IMR-90 (cell line): Measurements from ENCODE around the gene SMTNL1. TPM values are rescaled to one million over a fixed set of nuclear protein-coding genes. Genes with fewer than 3 reads are reported as not detected.

ENCODE experiments used
- ATAC-seq: fragments of 200-7000 bp; cut with Tn5 transposase; 2 replicates; pipeline ENCODE4 v1.9.1; 2020; ENCODE audit warnings: low read depth, mild to moderate bottlenecking, moderate library complexity
- BruUV-seq: library from RNA; stranded (reverse); fragments of 400-500 nt; replicated peaks from 2 replicates; lab custom pipeline; 2021; lab: Mats Ljungman, UMichigan
- CTCF ChIA-PET: fragments of 300-600 bp; formaldehyde crosslinking; extraction: SDS; loops from one replicate; lab custom pipeline; 2021; ENCODE audit warnings: antibody characterized with exemption; lab: Yijun Ruan, JAX
- POLR2A ChIA-PET: fragments of 300-600 bp; sonication (Branson Sonifier 250); formaldehyde crosslinking; loops from one replicate; lab custom pipeline; 2022; ENCODE audit warnings: antibody characterized with exemption; ENCODE audit not compliant: unreplicated experiment; lab: Charles Lee
- DNase-seq: peaks from one replicate; pipeline ENCODE4 v3.0.0; 2013
- H2AFZ ChIP-seq: replicated peaks from 2 replicates; pipeline ENCODE3; 2013; ENCODE audit warnings: low read length, mild to moderate bottlenecking; ENCODE audit not compliant: poor library complexity
- H2AK5ac ChIP-seq: 2 replicates; pipeline ENCODE4 v1.6.1; 2013; ENCODE audit warnings: low read depth, low read length, inconsistent platforms
- H2AK9ac ChIP-seq: replicated peaks from 2 replicates; pipeline ENCODE3; 2013; ENCODE audit warnings: mild to moderate bottlenecking, low read depth, low read length, moderate library complexity; ENCODE audit not compliant: poor library complexity
- H2BK120ac ChIP-seq: 2 replicates; pipeline ENCODE4 v1.6.1; 2013; ENCODE audit warnings: low read depth, low read length, inconsistent platforms
- H2BK15ac ChIP-seq: 3 replicates; pipeline ENCODE4 v1.6.1; 2013; ENCODE audit warnings: low read depth, low read length, inconsistent platforms
- H2BK20ac ChIP-seq: 2 replicates; pipeline ENCODE4 v1.6.1; 2013; ENCODE audit warnings: low read depth, mild to moderate bottlenecking, inconsistent platforms, low read length, moderate library complexity
- H2BK5ac ChIP-seq: 2 replicates; pipeline ENCODE4 v1.6.1; 2013; ENCODE audit warnings: mild to moderate bottlenecking, low read depth, low read length, inconsistent platforms; ENCODE audit not compliant: poor library complexity, severe bottlenecking
- H3K14ac ChIP-seq: replicated peaks from 2 replicates; pipeline ENCODE4 v1.6.1; 2013; ENCODE audit warnings: low read depth, low read length, inconsistent platforms
- H3K18ac ChIP-seq: 2 replicates; pipeline ENCODE4 v1.6.1; 2013; ENCODE audit warnings: low read depth, low read length, control low read depth
- H3K23ac ChIP-seq: 2 replicates; pipeline ENCODE4 v1.6.1; 2013; ENCODE audit warnings: low read depth, low read length, inconsistent platforms
- H3K27ac ChIP-seq: 2 replicates; pipeline ENCODE4 v1.5.1; 2013; ENCODE audit warnings: mild to moderate bottlenecking, control low read depth, low read length; ENCODE audit not compliant: insufficient read depth
- H3K27me3 ChIP-seq: 2 replicates; pipeline ENCODE4 v1.6.1; 2013; ENCODE audit warnings: low read length; ENCODE audit not compliant: control insufficient read depth, insufficient read depth
- H3K36me3 ChIP-seq: 2 replicates; pipeline ENCODE4 v1.6.1; 2013; ENCODE audit warnings: low read length, mixed read lengths; ENCODE audit not compliant: control insufficient read depth, insufficient read depth
- H3K4ac ChIP-seq: 2 replicates; pipeline ENCODE4 v1.6.1; 2013; ENCODE audit warnings: low read depth, low read length, inconsistent platforms
- H3K4me1 ChIP-seq: 2 replicates; pipeline ENCODE4 v1.6.1; 2013; ENCODE audit warnings: low read length, mixed read lengths; ENCODE audit not compliant: control insufficient read depth, insufficient read depth
- H3K4me2 ChIP-seq: 2 replicates; pipeline ENCODE4 v1.6.1; 2013; ENCODE audit warnings: low read depth, mild to moderate bottlenecking, control low read depth, low read length, moderate library complexity
- H3K4me3 ChIP-seq: 2 replicates; pipeline ENCODE4 v1.5.1; 2013; ENCODE audit warnings: low read depth, mild to moderate bottlenecking, control low read depth, low read length, moderate library complexity; ENCODE audit not compliant: insufficient read depth
- H3K56ac ChIP-seq: 2 replicates; pipeline ENCODE4 v1.6.1; 2013; ENCODE audit warnings: low read length, inconsistent platforms; ENCODE audit not compliant: insufficient read depth; ENCODE audit errors: extremely low read depth
- H3K79me1 ChIP-seq, 2 experiments: 2 replicates each; pipeline ENCODE4 v1.6.1; 2013; ENCODE audit warnings: low read length in 2 of 2, inconsistent platforms in 1 of 2, low read depth in 1 of 2
- H3K9ac ChIP-seq: 2 replicates; pipeline ENCODE4 v1.6.1; 2013; ENCODE audit warnings: low read depth, low read length, control low read depth
- H3K9me1 ChIP-seq: 2 replicates; pipeline ENCODE4 v1.6.1; 2013; ENCODE audit warnings: low read length, inconsistent platforms; ENCODE audit not compliant: insufficient read depth
- H3K9me3 ChIP-seq: 2 replicates; pipeline ENCODE4 v1.6.1; 2013; ENCODE audit warnings: low read length; ENCODE audit not compliant: control insufficient read depth, insufficient read depth
- H4K20me1 ChIP-seq: 2 replicates; pipeline ENCODE4 v1.6.1; 2013; ENCODE audit warnings: low read length, inconsistent platforms; ENCODE audit not compliant: insufficient read depth
- H4K5ac ChIP-seq: 2 replicates; pipeline ENCODE4 v1.6.1; 2013; ENCODE audit warnings: mild to moderate bottlenecking, low read depth, low read length, control low read depth
- H4K8ac ChIP-seq, 2 experiments: 2 replicates each; pipeline ENCODE4 v1.6.1; 2013; ENCODE audit warnings: low read depth in 2 of 2, low read length in 2 of 2, control low read depth in 1 of 2, inconsistent platforms in 1 of 2
- H4K91ac ChIP-seq: 2 replicates; pipeline ENCODE4 v1.6.1; 2013; ENCODE audit warnings: low read depth, low read length, inconsistent platforms; ENCODE audit not compliant: insufficient read depth
- MXI1 ChIP-seq: IDR thresholded peaks from 2 replicates; pipeline ENCODE4 v1.6.1; 2012; ENCODE audit warnings: low read depth, mild to moderate bottlenecking, low read length, moderate library complexity, borderline replicate concordance
- NFE2L2 ChIP-seq: fragments of 150-350 bp; IDR thresholded peaks from 2 replicates; pipeline ENCODE4 v1.6.1; 2016; ENCODE audit warnings: low read depth, mild to moderate bottlenecking, low read length
- SMC3 ChIP-seq: fragments of 150-350 bp; IDR thresholded peaks from 2 replicates; pipeline ENCODE4 v1.6.1; 2016; ENCODE audit warnings: low read depth, mild to moderate bottlenecking, antibody characterized with exemption, low read length, moderate library complexity
- WGBS, 2 experiments: methylation state at CpG; one replicate each; pipeline versions ENCODE4 v1.1.5 to v1.1.7; 2013; ENCODE audit warnings: missing lambda C conversion rate in 2 of 2; ENCODE audit not compliant: insufficient read length in 1 of 2; ENCODE audit errors: extremely low coverage in 2 of 2; 5-methylcytosine and 5-hydroxymethylcytosine counted together
- dilution Hi-C: fragments of 300-500 bp; cut with HindIII; formaldehyde crosslinking; loops from one replicate; pipeline ENCODE4 v1.14.3; 2018; ENCODE audit warnings: low sequenced_read_pairs; ENCODE audit not compliant: unreplicated experiment
- in situ Hi-C: fragments of 300-500 bp; cut with MboI; formaldehyde crosslinking; loops from 3 replicates; pipeline ENCODE4 v1.14.3; 2019; ENCODE audit warnings: low sequenced_read_pairs, inconsistent platforms, mixed read lengths
- intact Hi-C: fragments of 100-400 bp; cut with micrococcal nuclease; formaldehyde crosslinking; loops from 2 replicates; pipeline ENCODE4 v1.10.0; 2022
- polyA plus RNA-seq, 3 experiments: library from polyadenylated mRNA; depleted of rRNA; stranded (reverse); fragments of >200 nt; gene quantifications; 2 replicates each; pipeline ENCODE4 v1.2.3, GENCODE V29; 2012; ENCODE audit warnings: low replicate concordance in 1 of 3
- total RNA-seq: library from RNA; depleted of rRNA; stranded (reverse); fragments of >200 nt; gene quantifications from 2 replicates; pipeline ENCODE4 v1.2.3, GENCODE V29; 2012
- TF ChIP-seq, protein P1 (sequence below): conservative IDR thresholded peaks from 2 replicates; pipeline ENCODE4 v1.5.1; 2012; ENCODE audit warnings: mild to moderate bottlenecking, low read depth, low read length, improper control_type of control experiment

The SMTNL1 gene
- total and polyA plus RNA-seq, 2 of the 4 experiments (the other 2 are of a cell fraction): not detected

DNA sequence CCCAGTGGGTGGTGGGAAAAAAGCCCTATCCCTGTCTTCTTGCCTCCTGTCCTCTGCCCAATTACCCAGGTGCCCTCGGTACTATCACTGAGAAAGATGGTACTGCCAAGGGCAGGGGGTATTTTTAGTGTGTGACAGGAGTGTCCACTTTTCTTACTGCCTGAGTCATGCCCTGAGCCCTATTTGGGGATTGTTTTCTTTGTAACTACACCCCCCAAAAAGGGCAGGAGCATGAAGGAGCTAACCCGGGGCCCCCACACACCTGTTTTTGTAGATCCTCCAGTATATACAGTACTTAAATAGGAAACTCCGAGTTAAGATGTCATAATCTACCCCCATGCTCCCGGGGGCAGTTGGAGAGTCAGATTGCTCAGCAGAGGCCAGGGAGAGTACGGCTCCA is 3.8 kb downstream of the SMTNL1 start:
- ChIA-PET CTCF (no interaction called here), POLR2A (no interaction called here)
- ATAC-seq: no peak
- Histone ChIP-seq H3K56ac (no peak overlapping the region), H3K4ac (no peak overlapping the region), H3K9me3 (no peaks in the 10 kb centered on the region), H2BK5ac (no peak overlapping the region), H3K9ac (no peak overlapping the region), H3K79me1 (no peaks in the 10 kb centered on the region), H3K4me2 (no peak overlapping the region), H3K18ac (no peak overlapping the region), H2BK20ac (no peak overlapping the region), H2AK5ac (no peak overlapping the region), H4K5ac (no peak overlapping the region), H3K4me3 (no peak overlapping the region), H3K27ac (no peak overlapping the region), H4K20me1 (no peaks in the 10 kb centered on the region), H2AFZ (no peak overlapping the region), H3K23ac (no peak overlapping the region), H2BK15ac (no peak overlapping the region), H3K9me1 (no peaks in the 10 kb centered on the region), H3K27me3 (peaks cover 30% of the 10 kb centered on the region), H4K8ac (no peak overlapping the region), H3K4me1 (no peaks in the 10 kb centered on the region; the same call in 1 of the 2 replicates), H2BK120ac (no peak overlapping the region), H2AK9ac (no peak overlapping the region), H3K14ac (no peak overlapping the region), H3K36me3 (no peaks in the 10 kb centered on the region), H4K91ac (no peak overlapping the region)
- WGBS, 2 experiments: 83% methylated on average over 1 of the region's 5 CpGs; no CpG with 5 or more reads in 1 of the 2 experiments
- TF ChIP-seq NFE2L2 (no peak), SMC3 (no peak), MXI1 (no peak)
- TF ChIP-seq, protein P1, sequence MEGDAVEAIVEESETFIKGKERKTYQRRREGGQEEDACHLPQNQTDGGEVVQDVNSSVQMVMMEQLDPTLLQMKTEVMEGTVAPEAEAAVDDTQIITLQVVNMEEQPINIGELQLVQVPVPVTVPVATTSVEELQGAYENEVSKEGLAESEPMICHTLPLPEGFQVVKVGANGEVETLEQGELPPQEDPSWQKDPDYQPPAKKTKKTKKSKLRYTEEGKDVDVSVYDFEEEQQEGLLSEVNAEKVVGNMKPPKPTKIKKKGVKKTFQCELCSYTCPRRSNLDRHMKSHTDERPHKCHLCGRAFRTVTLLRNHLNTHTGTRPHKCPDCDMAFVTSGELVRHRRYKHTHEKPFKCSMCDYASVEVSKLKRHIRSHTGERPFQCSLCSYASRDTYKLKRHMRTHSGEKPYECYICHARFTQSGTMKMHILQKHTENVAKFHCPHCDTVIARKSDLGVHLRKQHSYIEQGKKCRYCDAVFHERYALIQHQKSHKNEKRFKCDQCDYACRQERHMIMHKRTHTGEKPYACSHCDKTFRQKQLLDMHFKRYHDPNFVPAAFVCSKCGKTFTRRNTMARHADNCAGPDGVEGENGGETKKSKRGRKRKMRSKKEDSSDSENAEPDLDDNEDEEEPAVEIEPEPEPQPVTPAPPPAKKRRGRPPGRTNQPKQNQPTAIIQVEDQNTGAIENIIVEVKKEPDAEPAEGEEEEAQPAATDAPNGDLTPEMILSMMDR: no peak
- intact Hi-C loops: no loop called here
- DNase-seq: no peak
- in situ Hi-C loops: no loop called here
- BruUV-seq: no TSS peak
- dilution Hi-C loops: no loop called here
